ENCODE data around the gene TSPAN18.

The TSPAN18 gene

DNA sequence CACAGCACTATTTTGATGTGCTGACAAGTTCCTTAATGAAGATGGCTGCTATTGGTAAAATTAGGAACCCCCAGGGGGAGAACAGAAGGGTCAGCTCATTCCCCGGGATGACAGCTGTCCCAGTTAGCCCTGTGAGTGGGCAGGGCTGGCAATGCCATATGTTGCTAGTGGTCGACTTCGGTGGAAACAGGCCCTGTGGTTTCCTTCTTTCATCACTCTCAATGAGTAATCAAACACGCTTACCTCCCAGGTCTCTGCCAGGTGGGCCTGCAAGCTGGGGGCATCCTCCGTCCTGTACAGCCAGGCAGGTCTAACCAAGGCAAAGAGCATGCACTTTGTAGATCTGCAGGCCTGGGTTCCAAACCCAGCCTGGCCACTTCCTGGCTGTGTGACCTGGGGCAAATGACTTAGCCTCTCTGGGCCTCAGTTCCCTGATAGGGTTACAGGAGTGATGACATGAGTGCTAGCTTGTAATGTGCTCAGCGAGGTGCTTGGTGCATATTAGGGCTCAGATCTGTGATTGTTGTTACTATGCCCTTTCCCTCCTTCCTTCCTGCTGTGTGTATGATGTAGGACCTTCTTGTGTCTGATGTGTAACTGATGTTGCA, 85.2 kb downstream of the TSPAN18 start:
- H3K4me3 ChIP-seq (ENCODE audit: low read depth, low read length), result no peak overlapping the region
- DNase-seq (ENCODE audit: low read depth), result no peak
- TF ChIP-seq, protein P1, sequence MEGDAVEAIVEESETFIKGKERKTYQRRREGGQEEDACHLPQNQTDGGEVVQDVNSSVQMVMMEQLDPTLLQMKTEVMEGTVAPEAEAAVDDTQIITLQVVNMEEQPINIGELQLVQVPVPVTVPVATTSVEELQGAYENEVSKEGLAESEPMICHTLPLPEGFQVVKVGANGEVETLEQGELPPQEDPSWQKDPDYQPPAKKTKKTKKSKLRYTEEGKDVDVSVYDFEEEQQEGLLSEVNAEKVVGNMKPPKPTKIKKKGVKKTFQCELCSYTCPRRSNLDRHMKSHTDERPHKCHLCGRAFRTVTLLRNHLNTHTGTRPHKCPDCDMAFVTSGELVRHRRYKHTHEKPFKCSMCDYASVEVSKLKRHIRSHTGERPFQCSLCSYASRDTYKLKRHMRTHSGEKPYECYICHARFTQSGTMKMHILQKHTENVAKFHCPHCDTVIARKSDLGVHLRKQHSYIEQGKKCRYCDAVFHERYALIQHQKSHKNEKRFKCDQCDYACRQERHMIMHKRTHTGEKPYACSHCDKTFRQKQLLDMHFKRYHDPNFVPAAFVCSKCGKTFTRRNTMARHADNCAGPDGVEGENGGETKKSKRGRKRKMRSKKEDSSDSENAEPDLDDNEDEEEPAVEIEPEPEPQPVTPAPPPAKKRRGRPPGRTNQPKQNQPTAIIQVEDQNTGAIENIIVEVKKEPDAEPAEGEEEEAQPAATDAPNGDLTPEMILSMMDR (IDR thresholded peaks at IDR 0.05; ENCODE audit: low read depth, low read length, missing control alignments), result no peak

DNA sequence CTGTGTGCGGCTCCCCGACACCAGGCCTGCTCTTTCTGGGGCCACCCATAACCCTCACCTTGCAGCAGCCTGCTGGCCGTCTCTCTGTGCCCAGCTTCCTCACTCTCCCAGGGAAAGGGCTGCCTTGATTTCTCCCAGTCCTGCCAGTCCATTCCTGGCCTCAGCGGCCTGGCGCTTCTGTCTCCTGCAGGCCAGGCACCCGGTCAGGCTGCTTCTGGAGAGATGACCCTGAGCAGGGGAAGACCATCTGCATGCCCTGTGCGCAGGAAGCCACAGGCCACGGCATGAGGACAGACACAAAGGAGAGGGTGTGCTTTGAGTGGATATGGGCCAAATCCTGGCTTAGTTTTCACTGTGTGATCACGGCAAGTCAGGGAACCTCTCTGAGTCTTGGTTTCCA, 86.2 kb downstream of the TSPAN18 start:
- DNase-seq (ENCODE audit: low read depth), result no peak
- no peak overlapping the region for H3K4me3 ChIP-seq (ENCODE audit: low read depth, low read length)
- TF ChIP-seq, protein P1 (IDR thresholded peaks at IDR 0.05; ENCODE audit: low read depth, low read length, missing control alignments), result no peak

DNA sequence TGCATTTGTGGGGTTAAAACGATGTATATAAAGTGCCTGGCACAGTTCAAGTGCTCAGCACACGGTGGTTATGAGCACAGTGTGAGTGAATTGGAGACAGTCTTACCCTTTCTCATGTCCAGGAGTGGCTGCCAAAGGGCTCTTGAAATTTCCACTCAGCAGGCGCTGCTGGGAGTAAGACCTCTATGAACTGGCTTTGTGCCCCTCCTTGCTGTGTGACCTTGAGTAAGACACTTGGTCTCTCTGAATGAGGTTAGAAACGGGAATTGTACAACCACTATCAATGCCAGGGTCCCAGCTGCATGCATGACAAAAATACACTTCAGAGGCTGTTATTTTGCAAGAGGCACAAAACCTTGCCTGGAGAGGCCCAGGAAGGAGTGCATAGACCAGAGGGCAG, 86.6 kb downstream of the TSPAN18 start:
- DNase-seq (ENCODE audit: low read depth), result no peak
- TF ChIP-seq, protein P1 (IDR thresholded peaks at IDR 0.05; ENCODE audit: low read depth, low read length, missing control alignments), result no peak
- H3K4me3 ChIP-seq (ENCODE audit: low read depth, low read length), result no peak overlapping the region

DNA sequence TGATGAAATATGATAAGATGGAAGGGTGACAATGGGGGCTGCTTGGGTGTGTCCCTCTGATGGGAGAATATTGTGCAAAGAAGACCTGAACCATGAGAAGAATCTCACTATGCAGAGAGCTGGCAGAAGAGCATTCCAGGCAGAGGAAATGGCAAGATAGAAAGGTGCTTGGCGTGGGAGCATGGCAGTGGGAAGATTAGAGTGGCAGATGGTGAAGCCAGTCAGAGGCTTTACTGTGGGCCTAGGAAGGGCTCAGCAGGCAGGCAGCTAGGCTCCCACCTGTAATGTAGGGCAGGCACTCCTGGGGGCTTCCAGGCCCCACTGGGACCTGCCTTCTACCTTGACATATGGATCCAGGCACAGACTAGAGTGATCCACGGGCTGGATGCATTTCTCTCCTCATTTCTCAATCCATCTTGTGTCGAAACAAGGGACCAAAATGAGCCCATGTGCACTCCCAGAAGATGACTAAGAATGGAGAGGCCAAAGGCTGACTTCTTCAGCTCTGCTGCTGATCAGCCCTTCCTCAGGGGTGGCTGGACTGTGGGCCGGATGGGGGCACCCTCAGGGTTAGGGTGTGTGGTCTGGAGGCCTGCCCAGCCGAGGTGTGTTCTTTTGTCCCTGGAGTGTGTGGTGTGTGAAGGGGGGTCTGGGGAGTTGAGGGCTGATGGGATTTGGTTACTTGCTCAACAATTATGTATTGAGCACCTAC, 88.3 kb downstream of the TSPAN18 start:
- no peak overlapping the region for H3K4me3 ChIP-seq (ENCODE audit: low read depth, low read length)
- no peak for DNase-seq (ENCODE audit: low read depth)

DNA sequence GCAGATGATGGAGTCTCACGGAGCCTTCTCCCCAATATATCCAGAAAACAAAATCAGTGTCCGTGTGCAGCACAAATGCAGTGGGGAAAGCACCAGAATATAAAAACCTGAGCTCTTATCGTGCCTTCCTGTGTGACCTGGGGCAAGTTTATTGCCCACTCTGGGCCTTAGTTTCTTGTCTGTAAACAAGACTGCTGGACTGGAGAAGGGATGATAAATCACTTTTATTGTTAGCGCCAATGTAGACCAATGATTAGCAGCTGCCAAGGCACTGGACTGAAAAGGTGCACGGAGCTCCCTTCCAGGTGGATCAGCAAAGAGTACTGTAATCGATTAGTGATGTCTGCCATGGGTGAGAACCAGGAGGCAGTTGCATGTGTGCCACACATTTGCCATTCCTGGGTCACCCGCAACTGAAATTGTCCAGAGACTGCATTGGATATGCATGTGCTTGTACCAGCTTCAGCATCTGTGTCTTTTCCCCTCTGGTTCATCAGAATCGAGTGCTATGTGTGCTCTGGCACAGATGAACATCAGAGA, 89.2 kb downstream of the TSPAN18 start:
- TF ChIP-seq, protein P1 (IDR thresholded peaks at IDR 0.05; ENCODE audit: low read depth, low read length, missing control alignments), result no peak

More for the DNA sequence above, 88.3 kb downstream of the TSPAN18 start:
- TF ChIP-seq, protein P1 (IDR thresholded peaks at IDR 0.05; ENCODE audit: low read depth, low read length, missing control alignments), result no peak

DNA sequence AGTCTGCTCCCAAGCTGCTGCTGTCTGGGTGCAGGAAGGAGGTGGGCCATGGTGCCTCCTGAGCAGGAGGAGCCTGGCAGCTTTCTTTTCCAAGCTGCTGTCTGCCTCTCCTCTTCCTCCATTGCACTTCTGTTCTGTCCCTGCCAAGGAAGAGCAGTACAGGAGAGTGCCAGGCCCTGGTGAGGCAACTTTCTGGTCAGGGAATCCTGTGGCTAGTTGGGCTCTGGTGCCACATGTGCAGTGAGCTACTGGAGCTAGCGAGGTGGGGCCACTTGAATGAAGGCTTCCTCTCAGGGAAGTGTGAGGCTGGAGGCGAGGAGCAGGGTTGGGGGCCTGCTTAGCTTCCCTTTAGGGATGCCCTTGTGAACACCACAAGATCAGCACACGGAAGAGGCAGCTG, 90.0 kb downstream of the TSPAN18 start:
- H3K4me3 ChIP-seq (ENCODE audit: low read depth, low read length), result no peak overlapping the region
- TF ChIP-seq, protein P1 (IDR thresholded peaks at IDR 0.05; ENCODE audit: low read depth, low read length, missing control alignments), result no peak
- no peak for DNase-seq (ENCODE audit: low read depth)

More for the DNA sequence above, 89.2 kb downstream of the TSPAN18 start:
- DNase-seq (ENCODE audit: low read depth), result no peak
- no peak overlapping the region for H3K4me3 ChIP-seq (ENCODE audit: low read depth, low read length)
